ENCODE measurements around the gene THUMPD3.

- TF ChIP-seq CTCF (IDR thresholded peaks at IDR 0.05; ENCODE audit: insufficient read depth, low read depth, low read length) (no peak), EZH2 (IDR thresholded peaks at IDR 0.05; ENCODE audit: insufficient read depth, low read length) (no peak)
These were observed 36.5 kb downstream of the THUMPD3 start for GRCh38 chr3:9399337-9399703.

All from astrocyte (in vitro differentiated cells and primary cell).